Sigmoid colon (tissue), 7 donors: ENCODE measurements around the gene USP50. TPM values are rescaled to one million over a fixed set of nuclear protein-coding genes. Genes with fewer than 3 reads are reported as not detected.

Experiments used
- DNase-seq: peaks from one replicate; pipeline ENCODE4 v3.0.0-alpha.2; 2019
- H3K27ac ChIP-seq, 4 donors: fragments of 200-600 bp; sonication (generic); one replicate each; pipeline ENCODE4 v1.5.1; 2016 to 2019; ENCODE audit warnings: mild to moderate bottlenecking in 1 of 4
- H3K27me3 ChIP-seq, 3 donors: fragments of 200-600 bp; sonication (generic); one replicate each; pipeline ENCODE4 v1.5.1; 2019; ENCODE audit warnings: mild to moderate bottlenecking in 1 of 3
- H3K36me3 ChIP-seq, 4 donors: fragments of 200-600 bp; sonication (generic); one replicate each; pipeline ENCODE4 v1.5.1; 2016 to 2019
- H3K4me1 ChIP-seq, 4 donors: fragments of 200-600 bp; sonication (generic); one replicate each; pipeline ENCODE4 v1.5.1; 2017 to 2019
- H3K4me3 ChIP-seq, 4 donors: fragments of 200-600 bp; sonication (generic); one replicate each; pipeline ENCODE4 v1.5.1; 2017 to 2019; ENCODE audit warnings: mild to moderate bottlenecking in 2 of 4, moderate library complexity in 1 of 4
- H3K9me3 ChIP-seq, 4 donors: fragments of 200-600 bp in 3 of 4; sonication (generic) in 3 of 4; one replicate each; pipeline versions ENCODE4 v1.5.1 to v1.6.1; 2013 to 2019
- EP300 ChIP-seq, 4 donors: sonication (generic); formaldehyde crosslinking; IDR thresholded peaks; one replicate each; pipeline ENCODE4 v1.6.1; 2017; ENCODE audit warnings: antibody characterized with exemption in 4 of 4
- POLR2A ChIP-seq, 2 donors: fragments of 450-650 bp; IDR thresholded peaks; one replicate each; pipeline ENCODE4 v1.6.1; 2016; ENCODE audit warnings: antibody characterized with exemption in 2 of 2, mild to moderate bottlenecking in 2 of 2, moderate library complexity in 2 of 2
- POLR2AphosphoS5 ChIP-seq, 4 donors: sonication (generic); formaldehyde crosslinking; IDR thresholded peaks; one replicate each; pipeline ENCODE4 v1.6.1; 2017; ENCODE audit warnings: antibody characterized with exemption in 4 of 4
- WGBS, 2 donors: extraction: QIAGEN DNeasy Blood & Tissue Kit; methylation state at CpG; one replicate each; pipeline ENCODE4 v1.1.7; 2013; 5-methylcytosine and 5-hydroxymethylcytosine counted together
- intact Hi-C: fragments of 100-400 bp; cut with DNase I; formaldehyde crosslinking; loops from one replicate; pipeline ENCODE4 v1.15.1; 2023
- polyA plus RNA-seq, 3 donors: library from polyadenylated mRNA; stranded (reverse); fragments of 200-250 nt; gene quantifications; one replicate each; pipeline ENCODE4 v1.2.3, GENCODE V29; 2013
- total RNA-seq, 4 donors: library from RNA; depleted of rRNA; stranded (reverse); fragments of >200 nt; gene quantifications; one replicate each; pipeline ENCODE4 v1.1.0, GENCODE V29; 2016
- TF ChIP-seq, protein P1 (sequence below), 4 experiments: fragments of 450-650 bp in 3 of 4; fragments of 200-600 bp in 1 of 4; IDR thresholded peaks; one replicate each; pipeline ENCODE4 v1.5.1; 2016 to 2019; ENCODE audit warnings: antibody characterized with exemption in 4 of 4, mild to moderate bottlenecking in 3 of 4, moderate library complexity in 2 of 4
- donor health status: healthy with polysubstance abuse.
- donor health status: Bipolar disorder and iron deficiency.
- donor health status: healthy.

The USP50 gene
- total and polyA plus RNA-seq, 7 donors: not detected

DNA sequence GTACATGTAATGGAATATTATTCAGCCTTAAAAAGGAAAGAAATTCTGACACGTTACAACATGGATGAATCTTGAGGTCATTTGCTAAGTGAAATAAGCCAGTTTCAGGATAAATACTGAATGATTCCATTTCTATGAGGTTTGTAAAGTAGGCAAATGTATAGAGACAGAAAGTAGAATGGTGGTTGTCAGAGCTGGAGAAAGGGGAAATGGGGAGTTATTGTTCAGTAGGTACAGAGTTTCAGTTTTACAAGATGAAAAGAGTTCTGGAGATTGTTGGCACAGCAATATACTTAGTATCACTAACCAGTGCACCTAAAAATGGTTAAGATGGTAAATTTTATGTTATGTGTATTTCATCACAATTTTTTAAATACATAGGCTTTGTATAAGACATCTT lies 61.7 kb downstream of the USP50 start:
- intact Hi-C loops: loop anchor here (10.0 kb wide), 1 partner anchor 90 kb away; no protein-coding TSS in a partner anchor
- no peak for DNase-seq
- WGBS, 2 donors: 84 to 95% methylated on average over 1 of the region's 1 CpG
- H3K27ac ChIP-seq: no peak overlapping the region
- H3K36me3 ChIP-seq: peaks cover 0 to 97% (median 17%) of the 10 kb centered on the region in 4 donors
- no peaks in the 10 kb centered on the region for H3K4me1 ChIP-seq
- no peaks in the 10 kb centered on the region for H3K9me3 ChIP-seq
- no peak for TF ChIP-seq POLR2AphosphoS5 (IDR thresholded peaks at IDR 0.05)
- TF ChIP-seq, protein P1, sequence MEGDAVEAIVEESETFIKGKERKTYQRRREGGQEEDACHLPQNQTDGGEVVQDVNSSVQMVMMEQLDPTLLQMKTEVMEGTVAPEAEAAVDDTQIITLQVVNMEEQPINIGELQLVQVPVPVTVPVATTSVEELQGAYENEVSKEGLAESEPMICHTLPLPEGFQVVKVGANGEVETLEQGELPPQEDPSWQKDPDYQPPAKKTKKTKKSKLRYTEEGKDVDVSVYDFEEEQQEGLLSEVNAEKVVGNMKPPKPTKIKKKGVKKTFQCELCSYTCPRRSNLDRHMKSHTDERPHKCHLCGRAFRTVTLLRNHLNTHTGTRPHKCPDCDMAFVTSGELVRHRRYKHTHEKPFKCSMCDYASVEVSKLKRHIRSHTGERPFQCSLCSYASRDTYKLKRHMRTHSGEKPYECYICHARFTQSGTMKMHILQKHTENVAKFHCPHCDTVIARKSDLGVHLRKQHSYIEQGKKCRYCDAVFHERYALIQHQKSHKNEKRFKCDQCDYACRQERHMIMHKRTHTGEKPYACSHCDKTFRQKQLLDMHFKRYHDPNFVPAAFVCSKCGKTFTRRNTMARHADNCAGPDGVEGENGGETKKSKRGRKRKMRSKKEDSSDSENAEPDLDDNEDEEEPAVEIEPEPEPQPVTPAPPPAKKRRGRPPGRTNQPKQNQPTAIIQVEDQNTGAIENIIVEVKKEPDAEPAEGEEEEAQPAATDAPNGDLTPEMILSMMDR (IDR thresholded peaks at IDR 0.05): no peak
- TF ChIP-seq POLR2A (IDR thresholded peaks at IDR 0.05): no peak
- no peak overlapping the region for H3K4me3 ChIP-seq
- H3K27me3 ChIP-seq: no peaks in the 10 kb centered on the region

- Histone ChIP-seq H3K36me3 (peaks cover 0 to 96% (median 23%) of the 10 kb centered on the region in 4 donors), H3K27ac (no peak overlapping the region), H3K9me3 (no peaks in the 10 kb centered on the region), H3K4me3 (no peak overlapping the region), H3K27me3 (no peaks in the 10 kb centered on the region), H3K4me1 (no peaks in the 10 kb centered on the region)
- WGBS, 2 donors: 95 to 97% methylated on average over 12 of the region's 12 CpGs
- no peak for TF ChIP-seq EP300 (IDR thresholded peaks at IDR 0.05)
- TF ChIP-seq, protein P1 (IDR thresholded peaks at IDR 0.05): no peak
- TF ChIP-seq POLR2A (IDR thresholded peaks at IDR 0.05): no peak
- TF ChIP-seq POLR2AphosphoS5 (IDR thresholded peaks at IDR 0.05): no peak
- DNase-seq: no peak
- intact Hi-C loops: no loop called here
Measured at GRCh38 chr15:50476143-50476542, 70.3 kb downstream of the USP50 start.

GRCh38 chr15:50471072-50471471 lies 75.4 kb downstream of the USP50 start:
- H3K36me3 ChIP-seq: peaks cover 0 to 80% (median 14%) of the 10 kb centered on the region in 4 donors
- DNase-seq: no peak
- H3K4me1 ChIP-seq: no peaks in the 10 kb centered on the region
- intact Hi-C loops: no loop called here
- H3K4me3 ChIP-seq: no peak overlapping the region
- no peaks in the 10 kb centered on the region for H3K27me3 ChIP-seq
- 95 to 96% methylated on average over 2 of the region's 2 CpGs for WGBS, 2 donors
- no peaks in the 10 kb centered on the region for H3K9me3 ChIP-seq
- H3K27ac ChIP-seq: no peak overlapping the region
- TF ChIP-seq, protein P1 (IDR thresholded peaks at IDR 0.05): no peak
- TF ChIP-seq POLR2AphosphoS5 (IDR thresholded peaks at IDR 0.05) (no peak), EP300 (IDR thresholded peaks at IDR 0.05) (no peak), POLR2A (IDR thresholded peaks at IDR 0.05) (no peak)

- H3K27ac ChIP-seq: no peak overlapping the region
- 68 to 69% methylated on average over 2 of the region's 2 CpGs for WGBS, 2 donors
- H3K4me1 ChIP-seq: no peaks in the 10 kb centered on the region
- DNase-seq: no peak
- no peak overlapping the region for H3K4me3 ChIP-seq
- no peaks in the 10 kb centered on the region for H3K9me3 ChIP-seq
- TF ChIP-seq EP300 (IDR thresholded peaks at IDR 0.05): no peak
- TF ChIP-seq, protein P1 (IDR thresholded peaks at IDR 0.05): no peak
- no peak for TF ChIP-seq POLR2A (IDR thresholded peaks at IDR 0.05)
- no peak for TF ChIP-seq POLR2AphosphoS5 (IDR thresholded peaks at IDR 0.05)
- no peaks in the 10 kb centered on the region for H3K27me3 ChIP-seq
- H3K36me3 ChIP-seq: peaks cover 0 to 89% (median 12%) of the 10 kb centered on the region in 4 donors
- intact Hi-C loops: no loop called here
Measured at GRCh38 chr15:50463423-50464358, 82.8 kb downstream of the USP50 start.
